Measurements from ENCODE around the gene NFIA. TPM values are rescaled to one million over a fixed set of nuclear protein-coding genes. Genes with fewer than 3 reads are reported as not detected.
A peak's percentile ranks its signal among the peaks of the same experiment; 100 is the strongest.

NFIA gene
- total RNA-seq, 1 experiment from 2014 or later = 12.7 TPM

DNA sequence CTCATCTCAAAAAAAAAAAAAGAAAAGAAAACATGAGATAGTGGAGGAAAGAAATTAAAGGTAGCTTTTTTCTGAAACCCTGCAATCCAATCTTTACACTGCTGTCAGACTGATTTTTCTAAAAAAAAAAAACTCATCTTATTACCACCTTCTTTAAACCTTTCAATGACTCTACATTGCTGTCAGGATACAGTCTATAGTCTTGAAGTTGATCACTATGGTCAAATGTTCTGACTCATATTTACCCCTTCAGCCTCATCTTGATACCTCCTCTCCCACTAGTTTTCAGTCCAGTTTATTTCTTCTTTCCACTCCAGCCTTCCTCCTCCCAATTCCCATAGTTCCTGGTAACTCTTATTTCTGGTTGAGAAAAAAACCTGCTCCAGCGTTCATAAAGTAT is 17.7 kb upstream of the NFIA start:
- BruUV-seq (replicated peaks) = no TSS peak
- peaks cover 19% of the 10 kb centered on the region for H3K4me1 ChIP-seq (ENCODE audit: insufficient read depth, low read length)
- no peak overlapping the region for H3K4me2 ChIP-seq (ENCODE audit: low read length)
- intact Hi-C loops (cut with micrococcal nuclease) = no loop called here
- no peaks in the 10 kb centered on the region for H3K79me2 ChIP-seq (ENCODE audit: low read length)
- no peaks in the 10 kb centered on the region for H3K27me3 ChIP-seq (ENCODE audit: low read length)
- no peaks in the 10 kb centered on the region for H3K36me3 ChIP-seq (ENCODE audit: low read depth, low read length)
- no peaks in the 10 kb centered on the region for H3K9me3 ChIP-seq (ENCODE audit: low read length)
- DNase-seq = no peak
- ChIA-PET CTCF (no interaction called here), POLR2A (ENCODE audit: unreplicated experiment) (no interaction called here)
- no peak overlapping the region for H3K4me3 ChIP-seq (ENCODE audit: low read length)
- H3K9me2 ChIP-seq (replicated peaks; ENCODE audit: low read length) = no peaks in the 10 kb centered on the region
- H3K9ac ChIP-seq (ENCODE audit: low read length) = no peak overlapping the region
- no peak overlapping the region for H2AFZ ChIP-seq (ENCODE audit: low read length)
- no peak for TF ChIP-seq CTCF (conservative IDR thresholded peaks at IDR 0.05; ENCODE audit: low read depth, low read length)
- TF ChIP-seq EZH2phosphoT487 (IDR thresholded peaks at IDR 0.05; ENCODE audit: borderline replicate concordance, low read length) = no peak
- H3K27ac ChIP-seq (ENCODE audit: low read length) = no peak overlapping the region
- no peaks in the 10 kb centered on the region for H4K20me1 ChIP-seq (ENCODE audit: low read length)
- H3F3A ChIP-seq (ENCODE audit: low read length, unreplicated experiment) = no peaks in the 10 kb centered on the region
- no peak for ATAC-seq

- H3K27me3 ChIP-seq (ENCODE audit: low read length) = no peaks in the 10 kb centered on the region
- peak overlapping the region; percentile 73 for H3K27ac ChIP-seq (ENCODE audit: low read length)
- no peaks in the 10 kb centered on the region for H3K9me3 ChIP-seq (ENCODE audit: low read length)
- no peaks in the 10 kb centered on the region for H3K9me2 ChIP-seq (replicated peaks; ENCODE audit: low read length)
- no peak overlapping the region for H3K4me3 ChIP-seq (ENCODE audit: low read length)
- intact Hi-C loops (cut with micrococcal nuclease) = no loop called here
- no peaks in the 10 kb centered on the region for H3K79me2 ChIP-seq (ENCODE audit: low read length)
- H3K4me2 ChIP-seq (ENCODE audit: low read length) = peak overlapping the region; percentile 17
- DNase-seq (peak; percentile 77), ATAC-seq (peak; percentile 18; the same call in 1 of the 2 replicates)
- H3K36me3 ChIP-seq (ENCODE audit: low read depth, low read length) = no peaks in the 10 kb centered on the region
- peak overlapping the region; percentile 52 for H3K9ac ChIP-seq (ENCODE audit: low read length)
- TF ChIP-seq EZH2 (IDR thresholded peaks at IDR 0.05; ENCODE audit: low read length, unreplicated experiment) = no peak
- no peak for TF ChIP-seq CTCF (conservative IDR thresholded peaks at IDR 0.05; ENCODE audit: low read depth, low read length)
- no peak for TF ChIP-seq EZH2phosphoT487 (IDR thresholded peaks at IDR 0.05; ENCODE audit: borderline replicate concordance, low read length)
- POLR2A ChIA-PET (ENCODE audit: unreplicated experiment) = no interaction called here
- CTCF ChIA-PET = interaction anchor here (0.6 kb wide), 1 partner anchor 24 kb away, joined by 5 read pairs; no protein-coding TSS in a partner anchor
- BruUV-seq (replicated peaks) = no TSS peak
- H4K20me1 ChIP-seq (ENCODE audit: low read length) = no peaks in the 10 kb centered on the region
- H3K4me1 ChIP-seq (ENCODE audit: insufficient read depth, low read length) = peaks cover 19% of the 10 kb centered on the region
- H3F3A ChIP-seq (ENCODE audit: low read length, unreplicated experiment) = no peaks in the 10 kb centered on the region
- peak overlapping the region; percentile 62 for H2AFZ ChIP-seq (ENCODE audit: low read length)
Measured at GRCh38 chr1:61067446-61068019, 14.8 kb upstream of the NFIA start.

GRCh38 chr1:61070054-61070453 is 12.3 kb upstream of the NFIA start:
- H3K4me3 ChIP-seq (ENCODE audit: low read length) = no peak overlapping the region
- H3K9ac ChIP-seq (ENCODE audit: low read length) = no peak overlapping the region
- H4K20me1 ChIP-seq (ENCODE audit: low read length) = no peaks in the 10 kb centered on the region
- ChIA-PET POLR2A (ENCODE audit: unreplicated experiment) (no interaction called here), CTCF (no interaction called here)
- no peaks in the 10 kb centered on the region for H3K79me2 ChIP-seq (ENCODE audit: low read length)
- H3K9me3 ChIP-seq (ENCODE audit: low read length) = no peaks in the 10 kb centered on the region
- intact Hi-C loops (cut with micrococcal nuclease) = no loop called here
- H3F3A ChIP-seq (ENCODE audit: low read length, unreplicated experiment) = no peaks in the 10 kb centered on the region
- ATAC-seq (no peak), DNase-seq (no peak)
- peaks cover 19% of the 10 kb centered on the region for H3K4me1 ChIP-seq (ENCODE audit: insufficient read depth, low read length)
- no peak overlapping the region for H3K27ac ChIP-seq (ENCODE audit: low read length)
- BruUV-seq (replicated peaks) = no TSS peak
- H3K36me3 ChIP-seq (ENCODE audit: low read depth, low read length) = no peaks in the 10 kb centered on the region
- TF ChIP-seq EZH2 (IDR thresholded peaks at IDR 0.05; ENCODE audit: low read length, unreplicated experiment) (no peak), EZH2phosphoT487 (IDR thresholded peaks at IDR 0.05; ENCODE audit: borderline replicate concordance, low read length) (no peak), CTCF (conservative IDR thresholded peaks at IDR 0.05; ENCODE audit: low read depth, low read length) (no peak)
- no peak overlapping the region for H2AFZ ChIP-seq (ENCODE audit: low read length)
- H3K9me2 ChIP-seq (replicated peaks; ENCODE audit: low read length) = no peaks in the 10 kb centered on the region
- H3K4me2 ChIP-seq (ENCODE audit: low read length) = no peak overlapping the region
- no peaks in the 10 kb centered on the region for H3K27me3 ChIP-seq (ENCODE audit: low read length)

Data from PC-3 (cell line).